Adrenal gland (tissue), 19 donors: ENCODE measurements around the gene ELMOD3. TPM values are rescaled to one million over a fixed set of nuclear protein-coding genes. Genes with fewer than 3 reads are reported as not detected.

ENCODE experiments used
- DNase-seq, 7 donors: peaks; one replicate each; pipeline ENCODE4 v3.0.0-alpha.2; 2019 to 2020
- H3K27ac ChIP-seq, 5 donors: fragments of 200-600 bp; sonication (generic) in 4 of 5; 1 replicate in 3 of 5; 2 replicates in 2 of 5; pipeline versions ENCODE4 v1.5.1 to v1.8.0; 2016 to 2020; ENCODE audit warnings: mild to moderate bottlenecking in 1 of 5
- H3K27me3 ChIP-seq: fragments of 200-600 bp; 2 replicates; pipeline ENCODE4 v1.8.0; 2021
- H3K36me3 ChIP-seq, 2 donors: fragments of 200-600 bp; replicated peaks in 1 of 2; 1 replicate in 1 of 2; 2 replicates in 1 of 2; pipeline versions ENCODE4 v1.5.1 to v1.8.0; 2018 to 2022
- H3K4me1 ChIP-seq, 2 donors: fragments of 200-600 bp; replicated peaks in 1 of 2; 1 replicate in 1 of 2; 2 replicates in 1 of 2; pipeline versions ENCODE4 v1.5.1 to v1.8.0; 2018 to 2021
- H3K4me3 ChIP-seq, 4 donors: fragments of 200-600 bp; sonication (generic) in 3 of 4; one replicate each; pipeline ENCODE4 v1.5.1; 2016 to 2018
- H3K9me3 ChIP-seq, 3 donors: fragments of 200-600 bp; sonication (generic) in 1 of 3; replicated peaks in 1 of 3; 1 replicate in 2 of 3; 2 replicates in 1 of 3; pipeline versions ENCODE4 v1.5.1 to v1.8.0; 2016 to 2021
- POLR2A ChIP-seq, 2 donors: fragments of 450-650 bp; IDR thresholded peaks; one replicate each; pipeline ENCODE4 v1.6.1; 2017; ENCODE audit warnings: antibody characterized with exemption in 2 of 2, mild to moderate bottlenecking in 2 of 2, moderate library complexity in 1 of 2
- WGBS, 4 donors: extraction: QIAGEN DNeasy Blood & Tissue Kit in 2 of 4; methylation state at CpG; one replicate each; pipeline versions ENCODE4 v1.1.5 to v1.1.7; 2013 to 2017; 5-methylcytosine and 5-hydroxymethylcytosine counted together
- intact Hi-C, 2 donors: fragments of 100-400 bp; cut with DNase I; formaldehyde crosslinking; loops; one replicate each; pipeline versions ENCODE4 v1.14.1 to v1.15.0; 2022 to 2023
- long read RNA-seq, 10 donors: library from polyadenylated mRNA in 3 of 10; unstranded in 2 of 10; stranded (forward) in 1 of 10; transcript quantifications; one replicate each; pipeline ENCODE4 v2.0.0 and lab custom pipeline, GENCODE V29; 2021 to 2026
- polyA plus RNA-seq, 3 donors: library from polyadenylated mRNA; stranded (reverse); fragments of 200-250 nt in 2 of 3; fragments of 350-450 nt in 1 of 3; fragmentation: Illumina TruSeq in 1 of 3; extraction: RNeasy Lipid Tissue Mini Kit (QIAGEN cat#74804) in 1 of 3; gene quantifications; one replicate each; pipeline ENCODE4 v1.2.3, GENCODE V29; 2013 to 2014
- total RNA-seq, 9 donors: library from RNA; depleted of rRNA in 4 of 9; stranded (reverse); fragments of >200 nt in 4 of 9; fragments of 120-200 nt in 1 of 9; fragmentation: NEBNext Ultra II Directional in 1 of 9; extraction: Animal tissue kit (Norgen Biotek cat#: 25700) in 1 of 9; gene quantifications; one replicate each; pipeline versions ENCODE4 v1.1.0 to v1.2.4, GENCODE V29; 2013 to 2023
- TF ChIP-seq, protein P1 (sequence below), 6 experiments: fragments of 450-650 bp in 4 of 6; fragments of 200-600 bp in 2 of 6; sonication (generic) in 1 of 6; IDR thresholded peaks; 1 replicate in 5 of 6; 2 replicates in 1 of 6; pipeline versions ENCODE4 v1.5.1 to v1.8.0; 2016 to 2021; ENCODE audit warnings: antibody characterized with exemption in 6 of 6, mild to moderate bottlenecking in 2 of 6, moderate library complexity in 1 of 6
- donor health status: healthy with polysubstance abuse.
- donor health status: Bipolar disorder and iron deficiency.
- donor health status: DM: yes; HTN: yes; CAD: no.
- donor health status: DM: no; HTN: no; CAD: no.
- donor health status: DM: no; HTN: no; CAD: no.
- donor health status: DM: yes; HTN: yes; CAD: no.

The ELMOD3 gene
- total RNA-seq, result 10 to 100 TPM; 12.3 to 37.0 (median 25.5) TPM
- polyA plus RNA-seq, result 10 to 100 TPM; 18.9 to 69.0 (median 63.1) TPM
- long read RNA-seq, donor 1, result 0 reads
- long read RNA-seq, donor 2, result 0 reads
- long read RNA-seq, donor 3, partial matches to known transcripts, result 0 of 1 reads
- long read RNA-seq, donor 3, other reads (novel, unspliced or antisense), result 0 of 1 reads
- long read RNA-seq, donor 4, partial matches to known transcripts, result 0 of 8 reads
- long read RNA-seq, donor 4, other reads (novel, unspliced or antisense), result 5 of 8 reads
- long read RNA-seq, donor 5, transcript ELMOD3-202 (13 exons, 2,332 nt), result minor isoform, 8 of 61 reads
- long read RNA-seq, donor 5, transcript ELMOD3-203 (14 exons, 2,413 nt), result major isoform, 11 of 61 reads
- long read RNA-seq, donor 5, partial matches to known transcripts, result 1 of 61 reads
- long read RNA-seq, donor 5, other reads (novel, unspliced or antisense), result 38 of 61 reads
- long read RNA-seq, donor 6, partial matches to known transcripts, result 0 of 6 reads
- long read RNA-seq, donor 6, other reads (novel, unspliced or antisense), result 5 of 6 reads
- long read RNA-seq, donor 7, result 0 reads
- long read RNA-seq, donor 8, partial matches to known transcripts, result 0 of 2 reads
- long read RNA-seq, donor 8, other reads (novel, unspliced or antisense), result 0 of 2 reads
- long read RNA-seq, donor 9, partial matches to known transcripts, result 0 of 9 reads
- long read RNA-seq, donor 9, other reads (novel, unspliced or antisense), result 7 of 9 reads
- long read RNA-seq, donor 10, partial matches to known transcripts, result 0 of 1 reads
- long read RNA-seq, donor 10, other reads (novel, unspliced or antisense), result 0 of 1 reads

DNA sequence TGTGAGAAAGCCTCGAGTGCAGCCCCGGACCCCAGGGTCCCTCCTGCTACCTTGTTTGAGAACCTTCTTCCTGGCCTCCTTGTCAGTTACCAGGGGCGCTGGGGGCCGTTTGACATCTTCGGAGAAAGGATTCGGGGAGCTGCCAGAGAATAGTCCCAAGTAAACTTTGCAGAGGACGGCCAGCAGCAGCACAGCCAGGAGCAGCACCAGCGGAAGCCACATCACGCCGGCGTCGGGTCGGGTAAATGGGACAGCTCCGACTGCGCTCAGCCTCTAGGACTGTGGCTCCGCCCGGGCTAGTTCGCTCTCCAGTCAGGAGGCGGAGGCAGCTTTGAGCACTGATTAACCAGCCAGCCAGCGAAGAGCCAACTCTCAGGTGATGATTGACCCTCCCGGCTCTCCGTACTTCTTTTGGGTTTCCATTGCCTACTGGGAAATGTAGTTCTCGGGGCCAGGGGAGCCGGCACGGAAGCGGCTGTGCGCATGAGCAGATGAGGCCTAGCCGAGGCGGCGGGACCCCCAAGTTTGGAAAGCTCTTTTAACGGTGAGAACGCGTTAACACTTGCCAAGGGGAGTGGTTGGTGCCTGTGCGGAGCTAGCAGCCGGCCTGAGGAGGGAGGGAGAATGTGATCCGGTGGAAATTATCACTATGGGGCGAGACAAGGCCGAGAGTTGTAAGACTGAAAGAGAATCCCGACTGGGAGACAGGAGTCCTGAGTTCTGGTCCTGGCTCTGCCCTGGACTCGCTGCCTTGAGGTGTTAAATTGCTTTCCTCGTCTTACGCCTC, at the start of gene ELMOD3, which contains the start of gene RETSAT:
Gene ELMOD3, plus strand, starts transcription at position 484 of the 787 bp plus-strand sequence. CDS start 2,430 bp downstream, outside the sequence.
Gene RETSAT, minus strand, starts transcription at position 243 of the 787 bp plus-strand sequence. Its CDS starts 21 bp downstream, at position 222.
- H3K36me3 ChIP-seq, result peaks cover 0 to 38% of the 10 kb centered on the region in 2 donors
- 0 to 4% (median 0%) methylated on average over 13 to 42 of the region's 42 CpGs for WGBS, 4 donors
- peak; percentile 93 to 99 for TF ChIP-seq POLR2A (IDR thresholded peaks at IDR 0.05)
- TF ChIP-seq, protein P1, sequence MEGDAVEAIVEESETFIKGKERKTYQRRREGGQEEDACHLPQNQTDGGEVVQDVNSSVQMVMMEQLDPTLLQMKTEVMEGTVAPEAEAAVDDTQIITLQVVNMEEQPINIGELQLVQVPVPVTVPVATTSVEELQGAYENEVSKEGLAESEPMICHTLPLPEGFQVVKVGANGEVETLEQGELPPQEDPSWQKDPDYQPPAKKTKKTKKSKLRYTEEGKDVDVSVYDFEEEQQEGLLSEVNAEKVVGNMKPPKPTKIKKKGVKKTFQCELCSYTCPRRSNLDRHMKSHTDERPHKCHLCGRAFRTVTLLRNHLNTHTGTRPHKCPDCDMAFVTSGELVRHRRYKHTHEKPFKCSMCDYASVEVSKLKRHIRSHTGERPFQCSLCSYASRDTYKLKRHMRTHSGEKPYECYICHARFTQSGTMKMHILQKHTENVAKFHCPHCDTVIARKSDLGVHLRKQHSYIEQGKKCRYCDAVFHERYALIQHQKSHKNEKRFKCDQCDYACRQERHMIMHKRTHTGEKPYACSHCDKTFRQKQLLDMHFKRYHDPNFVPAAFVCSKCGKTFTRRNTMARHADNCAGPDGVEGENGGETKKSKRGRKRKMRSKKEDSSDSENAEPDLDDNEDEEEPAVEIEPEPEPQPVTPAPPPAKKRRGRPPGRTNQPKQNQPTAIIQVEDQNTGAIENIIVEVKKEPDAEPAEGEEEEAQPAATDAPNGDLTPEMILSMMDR (IDR thresholded peaks at IDR 0.05), result peak in 1 of 6 experiments; percentile 25
- peaks cover 24 to 53% of the 10 kb centered on the region in 2 donors for H3K4me1 ChIP-seq
- H3K4me3 ChIP-seq, result peak within 1 kb of the TSS; percentile 81 to 99 (median 92)
- intact Hi-C loops, result no loop called here
- H3K27me3 ChIP-seq, result no peaks in the 10 kb centered on the region
- DNase-seq, result peak; percentile 99 to 100 (median 99)
- H3K27ac ChIP-seq, result peak within 1 kb of the TSS; percentile 65 to 93 (median 77)
- no peaks in the 10 kb centered on the region for H3K9me3 ChIP-seq

DNA sequence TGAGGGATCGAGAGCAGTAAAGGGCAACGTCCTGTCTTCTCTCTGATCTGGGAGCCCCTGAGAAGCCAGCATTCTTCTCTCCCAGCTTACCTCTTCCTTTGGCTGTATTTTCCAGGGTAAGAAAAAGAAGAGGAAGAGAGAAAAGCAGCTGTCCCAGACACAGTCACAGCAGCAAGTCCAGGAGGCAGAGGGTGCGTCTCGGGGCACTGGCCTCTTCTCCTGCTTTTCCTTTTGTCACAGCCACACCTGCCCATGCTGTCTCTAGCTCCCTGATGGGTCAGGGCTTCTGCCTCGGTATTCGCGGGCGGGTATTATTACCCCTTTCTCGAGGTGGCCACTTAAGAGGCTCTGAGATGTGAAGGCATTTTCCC, 47.1 kb upstream of the ELMOD3 start:
- Histone ChIP-seq H3K27ac (peak overlapping the region in 2 of 5 donors; percentile 10 to 57), H3K36me3 (peaks cover 0 to 7% of the 10 kb centered on the region in 2 donors), H3K9me3 (no peaks in the 10 kb centered on the region), H3K4me1 (peaks cover 5 to 16% of the 10 kb centered on the region in 2 donors), H3K27me3 (no peaks in the 10 kb centered on the region), H3K4me3 (no peak overlapping the region)
- DNase-seq, result no peak
- WGBS, 4 donors, result 78 to 82% (median 81%) methylated on average over 3 to 9 of the region's 9 CpGs
- no peak for TF ChIP-seq POLR2A (IDR thresholded peaks at IDR 0.05)
- TF ChIP-seq, protein P1 (IDR thresholded peaks at IDR 0.05), result no peak
- intact Hi-C loops, result no loop called here

DNA sequence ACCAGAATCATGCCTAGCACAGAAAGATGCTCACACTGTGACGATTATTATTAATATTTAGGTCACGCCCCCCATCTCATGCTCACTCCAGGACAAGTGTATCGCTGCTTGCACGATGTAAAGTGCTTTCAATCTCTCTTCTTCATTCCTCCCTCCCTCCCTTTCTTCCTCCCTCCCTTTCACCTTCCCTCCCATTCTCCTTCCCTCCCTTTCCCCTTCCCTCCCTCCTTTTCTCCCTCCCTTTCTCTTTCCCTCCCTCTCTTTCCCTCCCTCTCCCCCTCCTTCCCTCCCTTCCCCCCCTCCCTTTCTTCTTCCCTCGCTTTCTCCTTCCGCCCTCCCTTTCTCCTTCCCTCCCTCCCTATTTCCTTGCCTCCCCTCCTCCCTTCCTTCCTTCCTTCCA, 46.4 kb upstream of the ELMOD3 start:
- no peak for TF ChIP-seq POLR2A (IDR thresholded peaks at IDR 0.05)
- TF ChIP-seq, protein P1 (IDR thresholded peaks at IDR 0.05), result no peak
- no peak overlapping the region for H3K4me3 ChIP-seq
- H3K9me3 ChIP-seq, result no peaks in the 10 kb centered on the region
- H3K27me3 ChIP-seq, result no peaks in the 10 kb centered on the region
- H3K4me1 ChIP-seq, result peaks cover 5 to 23% of the 10 kb centered on the region in 2 donors
- no peak overlapping the region for H3K27ac ChIP-seq
- H3K36me3 ChIP-seq, result peaks cover 0 to 10% of the 10 kb centered on the region in 2 donors
- DNase-seq, result no peak
- intact Hi-C loops, result no loop called here
- 82 to 87% (median 84%) methylated on average over 4 to 6 of the region's 6 CpGs for WGBS, 4 donors
